ENCODE measurements around the gene LEKR1.

The LEKR1 gene

DNA sequence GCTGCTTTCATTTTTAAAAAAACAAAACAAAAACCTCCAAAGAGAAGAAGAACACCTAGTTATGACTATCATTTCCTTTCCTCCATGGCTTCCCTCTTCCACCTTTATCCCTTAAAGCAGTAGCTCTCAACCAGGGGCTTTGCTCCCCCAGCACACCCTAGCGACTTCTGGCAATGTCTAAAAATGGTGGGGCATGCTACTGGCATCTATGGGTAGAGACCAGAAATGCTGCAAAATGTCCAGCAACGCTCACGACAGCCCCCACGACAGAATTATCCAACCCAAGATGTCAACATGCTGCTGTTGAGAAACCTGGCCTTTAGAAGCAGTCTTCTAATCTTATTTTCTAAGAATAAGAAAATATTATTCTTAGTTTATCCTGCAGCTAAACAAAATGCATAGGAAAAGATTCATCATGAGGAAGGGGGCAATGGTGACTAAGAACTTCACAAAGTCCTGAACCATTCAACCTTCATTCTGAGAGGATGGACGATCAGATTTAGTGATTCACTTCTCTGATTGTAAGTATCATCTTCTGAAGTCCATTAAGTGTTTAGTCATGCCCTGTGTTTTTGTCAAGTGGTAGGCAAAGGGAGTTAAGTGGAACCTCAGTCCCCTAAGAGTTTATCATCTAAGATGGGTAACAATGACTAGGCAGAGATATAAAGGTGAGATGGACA lies 252.1 kb downstream of the LEKR1 start:
- TF ChIP-seq, protein P1, sequence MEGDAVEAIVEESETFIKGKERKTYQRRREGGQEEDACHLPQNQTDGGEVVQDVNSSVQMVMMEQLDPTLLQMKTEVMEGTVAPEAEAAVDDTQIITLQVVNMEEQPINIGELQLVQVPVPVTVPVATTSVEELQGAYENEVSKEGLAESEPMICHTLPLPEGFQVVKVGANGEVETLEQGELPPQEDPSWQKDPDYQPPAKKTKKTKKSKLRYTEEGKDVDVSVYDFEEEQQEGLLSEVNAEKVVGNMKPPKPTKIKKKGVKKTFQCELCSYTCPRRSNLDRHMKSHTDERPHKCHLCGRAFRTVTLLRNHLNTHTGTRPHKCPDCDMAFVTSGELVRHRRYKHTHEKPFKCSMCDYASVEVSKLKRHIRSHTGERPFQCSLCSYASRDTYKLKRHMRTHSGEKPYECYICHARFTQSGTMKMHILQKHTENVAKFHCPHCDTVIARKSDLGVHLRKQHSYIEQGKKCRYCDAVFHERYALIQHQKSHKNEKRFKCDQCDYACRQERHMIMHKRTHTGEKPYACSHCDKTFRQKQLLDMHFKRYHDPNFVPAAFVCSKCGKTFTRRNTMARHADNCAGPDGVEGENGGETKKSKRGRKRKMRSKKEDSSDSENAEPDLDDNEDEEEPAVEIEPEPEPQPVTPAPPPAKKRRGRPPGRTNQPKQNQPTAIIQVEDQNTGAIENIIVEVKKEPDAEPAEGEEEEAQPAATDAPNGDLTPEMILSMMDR (conservative IDR thresholded peaks at IDR 0.05), result no peak
- H3K27ac ChIP-seq, result no peak overlapping the region

DNA sequence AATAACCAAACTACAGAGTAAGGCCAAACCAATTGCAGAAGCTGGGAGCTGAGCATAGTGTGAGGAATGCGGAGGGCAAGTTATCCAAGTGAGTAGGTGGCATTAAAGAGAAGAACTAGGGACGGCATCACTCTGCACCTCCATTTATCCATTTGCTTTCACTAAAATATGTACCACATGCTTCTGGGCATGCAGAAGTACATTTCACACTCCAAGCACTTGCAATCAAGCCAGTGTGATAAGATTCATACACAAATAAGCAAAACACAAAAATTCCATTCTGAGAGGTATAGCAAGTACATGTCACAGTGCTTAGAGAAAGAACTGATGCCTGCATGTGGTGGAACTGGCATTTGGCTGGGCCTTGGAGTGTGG lies 252.6 kb downstream of the LEKR1 start:
- H3K27ac ChIP-seq, result no peak overlapping the region
- TF ChIP-seq, protein P1 (conservative IDR thresholded peaks at IDR 0.05), result no peak

DNA sequence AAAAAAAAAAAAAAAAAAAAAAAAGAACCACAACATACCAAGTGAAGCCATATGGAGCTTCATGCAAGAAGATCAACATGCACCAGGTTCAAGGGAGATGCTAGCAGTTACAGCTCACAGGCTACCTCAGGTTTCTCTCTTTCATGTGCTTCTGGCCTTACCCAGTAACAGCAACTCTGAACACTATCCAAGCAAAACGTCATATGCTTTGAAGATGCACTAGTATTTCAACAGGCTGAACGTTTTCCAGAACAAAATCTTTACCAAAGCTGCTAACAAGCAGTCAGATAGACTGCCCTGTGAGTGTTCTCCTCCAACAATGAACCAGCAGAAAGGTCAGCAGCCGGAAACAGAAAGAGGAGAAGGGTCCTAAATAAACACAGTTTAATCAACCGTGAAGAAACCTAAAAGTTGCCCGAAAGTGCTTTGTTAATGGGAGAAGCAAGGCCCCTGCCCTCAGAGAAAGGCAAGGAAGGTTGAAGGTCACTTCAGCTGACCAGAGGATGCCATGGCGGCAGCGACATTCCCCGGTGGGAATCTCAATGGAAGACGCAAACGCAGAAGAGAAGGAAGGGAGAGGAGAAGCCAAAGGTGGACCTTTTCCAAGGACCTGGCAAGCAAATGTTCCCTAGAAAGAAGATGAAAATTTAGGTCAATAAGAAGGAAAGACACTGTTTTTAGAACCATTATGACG lies 253.7 kb downstream of the LEKR1 start:
- no peak overlapping the region for H3K27ac ChIP-seq
- TF ChIP-seq, protein P1 (conservative IDR thresholded peaks at IDR 0.05), result no peak

DNA sequence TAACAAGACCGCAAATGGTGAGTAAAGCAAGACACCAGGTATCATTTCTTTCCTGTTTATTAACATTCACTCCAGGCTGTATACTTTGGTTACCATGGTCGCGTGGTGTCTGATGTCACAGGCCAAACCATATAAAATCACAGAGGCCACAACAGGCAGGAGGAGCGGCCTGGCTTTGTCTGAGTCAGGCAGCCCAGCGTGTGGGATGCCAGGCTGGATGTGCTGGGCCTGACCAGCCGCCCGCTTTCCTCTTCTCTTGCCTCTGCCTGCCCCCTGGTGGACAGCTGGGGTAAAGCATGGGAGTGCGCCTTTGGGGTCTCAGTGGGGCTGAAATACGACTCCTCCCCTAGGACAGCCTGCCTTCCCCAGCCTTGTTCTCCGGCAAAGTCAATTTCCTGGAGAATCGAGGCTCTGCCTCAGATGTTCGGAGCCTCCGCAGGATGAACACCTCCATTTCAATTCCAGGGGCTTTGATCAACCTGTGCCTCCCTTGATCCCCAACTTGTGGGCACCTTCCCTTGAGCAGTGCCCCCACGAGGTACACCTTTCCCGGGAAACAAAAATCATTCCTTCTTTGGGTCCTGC lies 255.6 kb downstream of the LEKR1 start:
- TF ChIP-seq, protein P1 (conservative IDR thresholded peaks at IDR 0.05), result peak; percentile 92
- peak overlapping the region; percentile 67 for H3K27ac ChIP-seq

DNA sequence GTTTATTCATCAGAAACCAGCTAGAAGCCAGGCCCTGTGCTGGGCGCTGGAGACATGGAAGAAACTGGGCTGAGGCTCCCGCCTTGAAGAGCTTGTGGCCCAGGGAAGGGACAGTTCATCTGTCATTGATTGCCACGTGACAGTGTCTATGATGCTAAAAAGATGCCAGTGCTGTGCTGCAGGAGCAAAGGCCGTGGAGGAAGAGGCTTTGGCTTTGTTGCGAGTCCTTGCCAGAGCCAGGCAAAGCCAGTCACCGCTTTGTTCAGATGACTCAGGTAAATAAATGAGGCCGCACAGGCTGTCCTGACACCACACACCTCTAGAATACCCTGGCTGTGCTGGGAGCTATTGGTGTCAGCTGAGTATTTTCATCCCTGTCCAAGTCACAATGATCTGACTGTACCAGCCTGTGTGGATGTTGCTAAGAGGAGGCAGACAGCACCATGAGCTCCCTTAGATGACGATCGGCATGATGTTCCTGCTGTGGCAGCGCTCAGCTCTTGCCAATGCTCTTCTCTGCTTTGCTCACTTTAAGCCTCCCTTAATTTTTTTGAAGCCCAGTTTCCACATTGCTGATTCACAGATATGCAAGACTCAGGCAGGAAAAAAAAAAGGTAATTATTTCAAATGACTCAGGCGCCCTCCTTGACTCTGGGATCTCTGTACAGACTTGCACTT lies 256.3 kb downstream of the LEKR1 start:
- TF ChIP-seq, protein P1 (conservative IDR thresholded peaks at IDR 0.05), result no peak
- peak overlapping the region; percentile 67; the same call in 1 of the 2 replicates for H3K27ac ChIP-seq

DNA sequence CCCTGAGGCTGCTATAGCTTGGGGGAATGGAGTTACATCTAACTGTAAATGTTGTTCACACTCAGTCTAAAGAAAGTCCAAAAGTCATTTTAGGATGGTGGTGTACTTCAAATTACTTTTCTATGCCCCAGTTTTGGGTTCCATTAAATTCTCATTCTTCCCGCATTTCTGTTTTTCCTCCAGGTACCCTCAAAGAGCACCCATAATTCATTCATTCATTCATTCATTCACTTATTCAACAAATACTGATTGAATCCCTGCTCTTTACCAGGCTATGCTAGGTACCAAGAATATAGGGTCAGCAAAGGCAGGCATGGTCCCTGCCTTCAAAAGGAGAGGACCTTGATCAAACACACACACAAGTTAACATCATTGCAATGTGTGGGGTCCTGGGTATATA lies 257.7 kb downstream of the LEKR1 start:
- TF ChIP-seq, protein P1 (conservative IDR thresholded peaks at IDR 0.05), result no peak
- H3K27ac ChIP-seq, result no peak overlapping the region

Data from VCaP (cell line).